GM21529 (cell line): Measurements from ENCODE around the gene LTBP1.
"Not testable (repeated sequence)": the region's sequence is repeated elsewhere in the genome, so short reads cannot be mapped to it uniquely, and the experiment has no call there.

Source experiments
- ATAC-seq: cut with Tn5 transposase; IDR thresholded peaks from one replicate; pipeline ENCODE4 v1.9.1; 2021; ENCODE audit not compliant: unreplicated experiment

Gene LTBP1

DNA sequence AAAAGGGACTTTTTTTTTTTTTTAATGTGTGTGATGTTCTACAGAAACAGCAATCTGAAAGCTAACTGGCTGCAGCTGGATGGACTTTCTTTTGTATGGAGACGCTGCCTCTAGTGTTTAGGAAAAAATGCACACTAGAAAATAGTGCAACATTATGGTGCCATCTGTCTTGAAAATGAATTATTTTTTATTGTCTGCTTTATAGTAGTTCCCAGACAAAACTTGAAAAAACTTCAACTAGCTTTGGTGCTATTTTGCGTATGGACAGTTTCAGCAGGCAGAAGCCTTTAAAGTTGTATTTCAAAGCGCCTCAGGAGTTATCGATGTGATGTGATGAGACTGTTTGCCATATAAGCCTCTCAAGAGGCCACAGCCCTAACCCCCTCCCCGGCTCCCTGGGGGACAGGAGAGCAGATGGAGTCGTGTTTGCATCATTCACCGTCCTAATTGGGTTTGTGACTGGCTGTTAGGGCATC lies 86.9 kb downstream of the LTBP1 start:
- no peak for ATAC-seq

DNA sequence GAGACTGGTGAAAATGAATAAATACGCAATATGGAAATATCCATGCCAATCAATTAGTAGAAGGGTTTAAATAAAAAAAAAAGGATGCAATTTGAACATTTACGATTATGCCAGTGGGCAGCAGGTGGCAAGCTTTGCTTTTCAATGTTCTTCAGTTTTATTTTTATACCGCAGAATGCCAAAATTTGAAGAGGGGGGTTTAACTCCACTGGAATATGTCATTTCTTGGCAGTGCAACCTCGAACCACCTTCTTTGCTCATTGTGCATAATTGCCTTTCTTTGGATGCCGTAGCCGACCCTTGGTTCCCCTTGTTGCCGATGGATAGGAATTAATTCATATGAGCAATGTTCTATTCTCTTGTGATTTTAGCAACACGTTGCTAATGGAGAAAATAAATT lies 88.0 kb downstream of the LTBP1 start:
- ATAC-seq = no peak

DNA sequence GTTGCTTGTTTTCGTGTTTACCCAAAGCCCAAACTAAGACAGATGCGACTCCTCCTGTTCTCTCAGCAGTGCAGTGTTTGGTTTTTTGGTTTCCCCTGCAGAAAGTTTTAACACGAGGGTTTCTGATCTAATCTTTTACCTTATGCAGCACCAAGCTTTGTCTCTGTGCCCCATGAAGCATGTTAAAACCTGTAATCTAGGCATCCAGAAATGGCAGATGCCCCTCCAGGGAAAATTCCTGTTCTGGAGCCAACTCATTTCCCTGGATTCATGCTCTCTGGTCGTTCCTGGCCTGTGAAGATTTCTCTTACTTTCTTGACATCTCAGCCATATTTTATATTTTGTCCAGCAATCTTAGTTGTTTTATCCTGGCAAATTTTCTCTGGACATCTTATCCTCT lies 91.5 kb downstream of the LTBP1 start:
- ATAC-seq = no peak

DNA sequence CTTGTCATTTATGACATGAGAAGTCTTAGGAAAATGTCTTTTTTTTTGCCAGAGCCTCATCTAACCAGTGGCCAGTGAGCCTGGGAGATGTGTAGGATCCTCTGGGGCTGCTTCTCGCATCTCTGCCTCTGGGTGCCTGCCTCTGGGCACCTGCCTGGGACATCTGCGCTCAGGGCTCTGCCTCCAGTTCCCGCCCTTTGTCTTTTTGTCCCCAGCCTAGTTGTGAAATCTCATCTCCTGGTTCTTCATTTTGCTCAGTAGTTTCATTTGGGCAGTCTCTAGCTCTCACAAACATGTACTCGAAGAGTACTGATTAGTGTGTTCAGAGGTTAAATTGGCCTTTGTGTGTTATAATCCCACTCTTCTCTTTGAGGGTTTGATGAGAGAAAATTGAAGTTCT lies 92.0 kb downstream of the LTBP1 start:
- ATAC-seq = no peak

DNA sequence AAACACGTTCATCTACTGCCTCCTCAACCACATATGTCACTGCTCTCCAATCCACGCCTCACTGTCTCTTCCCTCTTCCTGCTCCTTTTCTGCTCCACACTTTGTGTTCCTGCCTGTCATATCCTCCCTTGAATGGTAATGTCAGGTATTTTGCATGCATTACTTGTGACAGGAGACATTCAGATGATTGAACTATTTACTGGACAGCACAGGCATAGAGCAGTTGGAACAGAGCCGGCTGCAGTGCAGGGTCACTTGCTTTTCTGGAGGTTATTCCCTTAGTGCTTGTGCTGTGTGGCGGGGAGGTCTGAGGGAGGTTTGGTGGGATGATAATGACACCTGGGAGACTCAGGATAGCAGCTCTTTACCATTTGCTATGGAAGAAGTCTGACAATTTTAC lies 93.8 kb downstream of the LTBP1 start:
- ATAC-seq = no peak

DNA sequence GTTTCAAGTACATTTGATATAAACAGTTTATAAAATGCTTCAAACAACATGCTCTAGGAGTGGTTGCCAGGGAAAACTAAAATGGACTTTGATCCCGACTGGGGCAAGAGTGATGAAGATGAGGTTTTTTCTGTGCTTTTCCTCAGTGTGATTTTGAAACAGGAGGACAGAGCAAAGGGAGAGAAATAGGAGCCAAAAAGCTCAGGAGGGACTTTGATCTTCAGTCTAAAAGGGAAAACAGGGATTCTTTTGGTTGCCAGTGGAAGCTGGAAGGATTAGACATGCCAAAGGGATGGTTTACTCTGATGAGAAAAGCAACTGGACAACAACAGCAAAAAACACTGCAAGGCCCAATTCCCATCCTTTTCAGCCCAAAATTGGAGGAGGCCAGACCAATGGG lies 95.5 kb downstream of the LTBP1 start:
- no peak for ATAC-seq

DNA sequence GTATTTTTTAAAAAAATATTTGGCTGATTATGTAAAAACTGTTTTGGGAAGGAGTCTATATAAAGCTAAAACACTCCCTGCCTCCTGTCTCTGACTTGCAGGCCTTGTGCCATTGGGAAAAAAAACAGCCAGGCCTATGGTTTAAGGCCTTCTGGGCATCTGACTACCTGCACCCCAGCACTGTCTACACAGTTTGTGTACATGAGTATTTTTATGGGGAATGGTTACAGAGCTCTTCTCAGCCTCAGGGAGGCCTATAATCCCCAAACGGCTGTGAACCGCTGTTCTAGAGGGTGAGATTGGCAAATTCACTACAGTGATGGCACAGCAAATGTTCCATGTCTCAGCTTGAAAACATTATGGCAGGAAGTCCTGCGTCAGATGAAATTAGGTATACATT lies 96.1 kb downstream of the LTBP1 start:
- no peak for ATAC-seq

DNA sequence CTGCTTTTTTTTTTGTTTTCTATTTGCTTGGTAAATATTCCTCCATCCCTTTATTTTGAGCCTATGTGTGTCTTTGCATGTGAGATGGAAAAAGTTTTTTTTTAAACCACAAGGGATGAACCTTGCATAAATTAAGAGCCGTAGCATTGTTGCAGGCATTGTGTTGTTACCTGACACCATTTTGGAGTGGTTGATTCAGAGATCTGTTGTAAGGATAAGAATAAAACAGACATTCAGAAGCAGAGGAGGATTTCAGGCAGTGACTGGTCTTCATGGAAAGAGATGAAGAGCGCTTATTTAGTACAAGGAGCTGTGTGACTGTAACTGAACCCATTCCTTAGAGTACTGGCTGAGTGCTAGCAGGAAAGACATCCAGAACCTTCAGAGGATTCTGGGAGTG lies 101.2 kb downstream of the LTBP1 start:
- no peak for ATAC-seq

DNA sequence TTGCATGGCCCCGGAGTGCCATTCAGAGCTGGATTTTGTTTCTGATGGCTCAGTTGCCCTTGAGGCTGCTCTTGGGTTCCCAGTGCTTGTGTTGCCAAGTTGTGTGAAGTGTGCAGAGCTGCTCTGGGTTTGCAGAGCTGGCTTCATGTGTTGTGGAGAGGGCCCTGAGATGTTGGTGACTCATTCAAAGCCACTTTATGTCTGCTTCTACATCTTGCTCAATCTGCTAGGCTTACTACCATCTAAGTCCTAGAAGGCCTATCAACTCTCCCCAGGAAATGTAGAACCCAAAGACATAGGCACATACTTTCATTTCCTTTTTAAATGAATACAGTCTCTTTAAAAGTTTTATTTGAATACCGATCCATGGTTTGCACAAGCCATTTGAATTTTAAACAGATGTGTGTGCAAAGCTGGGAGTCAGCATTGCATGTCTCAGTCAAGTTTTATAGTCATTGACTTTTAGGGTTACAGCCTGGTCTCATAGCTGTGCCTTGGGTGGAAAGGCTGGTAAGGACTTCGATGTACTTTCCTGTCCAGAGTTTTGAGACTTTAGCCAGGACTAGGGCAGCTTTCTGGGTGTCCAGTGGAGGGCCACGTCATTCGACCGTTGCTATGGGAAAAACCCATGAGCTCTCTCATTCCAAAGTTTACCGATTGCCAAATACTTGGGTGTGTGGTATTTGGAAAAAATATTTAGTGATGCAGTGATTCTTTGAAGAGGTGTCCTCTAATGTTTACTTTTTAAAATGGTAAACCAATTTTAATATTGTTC lies 105.0 kb downstream of the LTBP1 start:
- no peak for ATAC-seq

DNA sequence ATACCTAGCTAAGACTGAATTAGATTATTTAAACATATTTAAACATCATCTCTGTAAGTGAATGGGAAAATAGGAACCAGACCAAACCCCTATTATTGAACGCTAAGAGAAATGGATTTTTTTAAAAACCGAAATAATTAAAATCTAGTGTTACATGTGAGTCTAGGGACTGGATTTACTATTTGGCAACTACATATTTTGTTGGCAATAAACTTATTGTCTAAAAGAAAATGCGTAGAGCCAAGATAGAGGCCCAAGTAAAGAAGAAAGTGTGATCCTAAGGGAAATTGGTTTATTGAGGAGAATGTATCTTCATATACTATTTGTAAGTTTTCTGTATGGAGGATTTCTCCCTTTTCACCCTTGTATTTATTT lies 105.6 kb downstream of the LTBP1 start:
- no peak for ATAC-seq

DNA sequence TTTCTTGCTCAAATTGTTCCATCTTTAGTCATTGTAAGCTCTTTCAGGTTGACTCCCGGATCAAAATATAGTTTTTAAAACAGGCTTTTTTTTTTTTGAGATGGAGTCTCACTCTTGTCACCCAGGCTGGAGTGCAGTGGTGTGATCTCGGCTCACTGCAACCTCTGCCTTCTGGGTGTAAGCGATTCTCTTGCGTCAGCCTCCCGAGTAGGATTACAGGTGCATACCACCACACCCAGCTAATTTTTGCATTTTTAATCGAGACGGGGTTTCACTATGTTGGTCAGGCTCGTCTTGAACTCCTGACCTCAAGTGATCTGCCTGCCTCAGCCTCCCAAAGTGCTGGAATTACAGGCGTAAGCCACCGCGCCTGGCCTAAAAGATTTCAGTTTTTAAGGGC lies 106.0 kb downstream of the LTBP1 start:
- ATAC-seq = not testable (repeated sequence)

DNA sequence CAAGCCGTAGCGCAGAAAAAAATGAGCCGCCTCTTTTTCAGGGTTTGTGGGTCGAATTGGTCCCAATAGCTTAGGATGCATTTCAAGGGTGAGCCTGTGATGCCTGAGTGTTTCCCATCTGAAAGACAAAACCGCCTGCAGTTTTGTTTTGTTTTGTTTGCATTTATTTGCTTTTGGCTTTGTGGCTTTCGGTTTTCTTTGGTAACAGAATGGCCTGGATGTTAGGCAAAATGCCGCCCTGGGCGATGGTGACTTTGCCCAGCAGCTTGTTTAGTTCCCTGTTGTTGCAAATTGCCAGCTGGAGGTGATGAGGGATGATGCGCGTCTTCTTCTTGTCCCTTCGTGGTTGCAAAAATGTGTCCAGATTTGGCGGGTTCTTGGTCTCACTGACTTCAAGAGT lies 109.4 kb downstream of the LTBP1 start:
- no peak for ATAC-seq

DNA sequence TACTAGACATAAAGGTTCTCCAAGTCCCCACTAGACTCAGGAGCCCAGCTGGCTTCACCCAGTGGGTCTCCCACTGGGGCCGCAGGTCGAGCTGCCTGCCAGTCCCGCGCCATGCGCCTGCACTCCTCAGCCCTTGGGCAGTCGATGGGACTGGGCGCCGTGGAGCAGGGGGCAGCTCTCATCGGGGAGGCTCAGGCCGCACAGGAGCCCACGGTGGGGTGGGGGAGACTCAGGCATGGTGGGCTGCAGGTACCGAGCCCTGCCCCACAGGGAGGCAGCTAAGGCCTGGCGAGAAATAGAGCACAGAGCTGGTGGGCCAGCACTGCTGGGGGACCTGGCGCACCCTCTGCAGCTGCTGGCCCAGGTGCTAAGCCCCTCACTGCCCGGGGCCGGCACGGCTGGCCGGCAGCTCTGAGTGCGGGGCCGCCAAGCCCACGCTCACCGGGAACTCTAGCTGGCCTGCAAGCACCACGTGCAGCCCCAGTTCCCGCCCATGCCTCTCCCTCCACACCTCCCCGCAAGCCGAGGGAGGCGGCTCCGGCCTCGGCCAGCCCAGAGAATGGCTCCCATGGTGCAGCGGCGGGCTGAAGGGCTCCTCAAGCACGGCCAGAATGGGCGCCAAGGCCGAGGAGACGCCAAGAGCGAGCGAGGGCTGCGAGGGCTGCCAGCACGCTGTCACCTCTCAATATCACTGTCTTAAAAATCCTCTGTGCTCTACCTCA lies 110.7 kb downstream of the LTBP1 start:
- ATAC-seq = not testable (repeated sequence)

DNA sequence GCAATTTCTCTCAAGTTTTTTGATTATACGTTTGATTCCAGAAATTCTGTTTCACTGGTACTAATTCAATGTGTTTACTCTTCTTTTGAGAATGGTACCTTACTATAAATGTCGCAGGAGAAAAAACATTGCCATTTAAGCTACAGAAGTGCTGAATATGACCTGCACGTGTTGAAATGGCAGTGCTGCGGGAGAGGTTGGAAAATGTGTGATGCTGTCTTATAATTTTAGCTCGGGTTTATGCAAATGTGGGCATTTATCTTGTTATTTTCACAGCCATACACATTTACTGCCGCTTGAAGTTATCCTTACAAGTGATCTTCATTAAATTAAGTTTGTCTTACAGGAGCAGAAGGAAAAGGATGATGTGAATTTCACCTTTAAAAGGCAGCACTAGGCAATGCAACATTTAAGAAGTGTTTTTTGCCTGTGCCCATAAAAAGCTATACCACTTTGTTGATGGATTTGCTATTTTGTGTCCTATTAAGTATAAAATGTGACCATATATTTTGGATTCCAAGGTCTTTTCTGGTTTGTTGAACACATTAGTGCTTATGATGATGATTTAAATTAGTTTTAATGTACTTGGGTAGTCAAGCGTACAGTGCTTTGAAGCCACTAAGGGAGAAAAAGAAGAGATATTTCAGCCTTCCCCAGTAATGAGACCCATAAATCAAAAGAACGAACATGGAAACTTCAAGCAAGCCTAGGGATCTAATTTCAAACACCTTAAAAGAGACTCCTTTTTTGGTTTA lies 112.1 kb downstream of the LTBP1 start:
- no peak for ATAC-seq

DNA sequence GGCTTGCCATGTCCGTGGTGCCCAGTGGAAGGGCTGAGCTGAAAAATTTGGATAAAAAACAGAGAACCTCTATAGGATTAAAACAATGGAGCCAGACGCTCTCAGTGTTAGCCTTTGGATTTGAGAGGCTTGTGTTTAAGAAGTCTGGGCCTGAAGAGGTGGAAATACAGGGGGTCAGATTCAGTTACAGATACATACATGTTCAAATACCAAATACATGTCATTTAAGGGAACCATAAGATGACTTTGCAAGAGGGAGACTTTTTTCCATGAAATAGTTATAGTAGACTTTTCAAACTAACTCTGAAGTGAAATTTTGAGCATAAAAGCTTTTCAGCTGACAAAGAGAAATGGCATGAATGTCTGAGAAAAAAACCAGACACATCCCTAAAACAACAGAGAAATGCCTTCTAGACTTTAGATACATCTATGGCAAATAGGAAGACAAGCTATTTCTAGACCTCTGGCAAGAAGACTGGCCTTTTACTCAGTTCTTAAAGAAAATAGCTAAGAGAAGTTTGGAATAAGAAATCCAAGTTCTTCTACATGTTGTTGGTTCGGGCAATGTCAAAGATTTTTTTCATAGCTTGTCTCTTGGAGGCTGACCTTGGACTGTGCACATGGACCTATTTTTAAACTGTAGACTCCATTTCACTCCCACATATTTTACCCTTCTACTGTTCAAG lies 112.9 kb downstream of the LTBP1 start:
- no peak for ATAC-seq

DNA sequence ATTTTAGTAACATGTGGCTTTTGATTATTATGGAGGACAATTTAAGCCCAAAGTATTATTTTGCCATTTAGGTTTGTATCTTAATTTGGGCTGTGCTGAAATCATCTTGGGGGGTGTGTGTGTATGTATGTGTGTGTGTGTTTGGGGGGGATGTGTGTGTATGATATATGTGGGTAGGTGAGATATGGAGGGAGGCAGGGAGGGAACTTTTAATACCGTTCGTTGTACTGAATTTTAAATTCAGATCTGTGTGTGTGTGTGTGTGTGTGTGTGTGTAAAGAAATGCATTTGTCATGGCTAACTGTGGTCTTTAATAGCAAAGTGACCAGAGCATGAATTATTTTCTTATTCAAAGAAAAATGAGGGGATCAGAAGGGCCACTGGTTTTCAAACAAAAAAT lies 113.7 kb downstream of the LTBP1 start:
- ATAC-seq = no peak

DNA sequence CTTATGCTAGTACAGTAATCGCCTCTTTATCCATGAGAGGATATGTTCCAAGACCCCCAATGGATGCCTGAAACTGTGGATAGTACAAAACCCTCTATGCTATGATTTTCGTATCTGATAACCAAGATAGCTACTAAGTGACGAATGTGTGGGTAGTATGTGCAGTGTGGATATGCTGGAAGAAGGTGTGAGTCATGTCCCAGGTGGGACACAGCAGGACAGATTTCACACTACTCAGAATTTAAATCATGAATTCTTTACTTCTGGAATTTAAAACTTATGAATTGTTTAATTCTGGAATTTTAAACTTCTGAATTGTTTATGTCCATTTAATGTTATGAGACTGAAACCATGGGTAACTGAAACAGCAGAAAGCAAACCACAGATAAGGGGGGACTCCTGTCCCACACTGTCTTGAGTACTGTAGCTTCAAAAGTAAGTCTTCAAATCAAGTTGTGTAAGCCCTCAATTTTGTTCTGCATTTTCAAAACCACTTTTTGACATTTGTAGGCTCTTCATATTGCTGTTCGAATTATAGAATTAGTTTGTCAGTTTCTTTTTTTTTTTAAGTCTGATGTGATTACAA lies 116.0 kb downstream of the LTBP1 start:
- ATAC-seq = no peak

DNA sequence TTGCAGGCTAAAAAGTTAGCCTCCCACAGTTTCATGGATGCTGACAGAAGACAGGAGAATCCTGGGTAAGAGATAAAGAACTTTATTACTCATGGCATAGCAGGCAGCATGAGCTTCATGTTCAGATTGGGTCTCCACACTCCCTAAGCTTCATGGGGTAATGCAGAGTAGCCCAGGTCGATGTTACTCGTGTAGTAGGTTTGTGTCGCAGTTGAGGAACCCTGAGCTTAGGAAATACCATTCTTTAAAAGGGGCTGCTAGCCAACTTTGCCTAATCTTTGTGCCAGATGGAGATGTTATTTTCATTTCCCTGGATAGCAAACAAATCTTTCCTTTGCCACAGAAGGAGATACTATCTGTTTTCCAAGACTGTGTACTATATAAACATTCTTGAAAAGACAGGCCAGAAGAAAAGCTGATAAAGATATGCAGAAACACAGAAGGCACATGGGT lies 117.6 kb downstream of the LTBP1 start:
- no peak for ATAC-seq

DNA sequence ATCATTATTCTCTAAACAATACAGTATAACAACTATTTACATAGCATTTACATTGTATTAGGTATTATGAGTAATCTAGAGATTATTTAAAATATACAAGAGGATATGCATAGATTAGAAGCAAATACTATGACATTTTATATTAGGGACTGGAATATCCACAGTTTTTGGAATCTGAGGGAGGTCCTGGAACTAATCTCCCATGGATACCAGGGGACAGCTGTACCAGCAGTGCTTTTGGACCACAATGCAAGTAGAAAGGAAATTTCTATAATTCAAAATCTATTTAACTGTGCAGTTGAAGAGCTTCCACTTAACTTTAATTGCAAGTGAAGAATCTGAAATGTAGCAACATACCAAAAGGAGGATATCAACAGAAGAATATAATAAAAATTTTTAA lies 120.8 kb downstream of the LTBP1 start:
- ATAC-seq = no peak

DNA sequence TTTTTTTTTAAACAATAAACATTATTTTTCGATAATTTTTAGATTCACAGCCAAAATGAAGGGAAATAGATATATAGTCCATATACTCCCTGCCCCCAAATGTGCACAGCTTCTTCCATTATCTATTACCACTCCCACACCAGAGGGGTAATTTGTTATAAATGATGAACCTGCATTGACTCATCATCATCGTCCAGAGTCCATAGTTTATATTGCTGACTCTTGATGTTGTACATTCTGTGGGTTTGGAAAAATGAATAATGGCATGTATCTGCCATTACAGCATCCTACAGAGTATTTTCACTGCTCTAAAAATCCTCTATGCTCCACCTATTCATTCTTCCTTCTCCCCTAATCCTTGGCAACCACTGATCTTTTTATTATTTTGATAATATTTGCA lies 121.5 kb downstream of the LTBP1 start:
- ATAC-seq = no peak
